Peyer's patch (tissue), 4 donors: Measurements from ENCODE around the gene EXOC4.

Experiments
- POLR2A ChIP-seq, 2 donors: fragments of 450-650 bp; IDR thresholded peaks; one replicate each; pipeline ENCODE4 v1.5.1; 2017; ENCODE audit warnings: antibody characterized with exemption in 2 of 2, mild to moderate bottlenecking in 2 of 2, moderate library complexity in 2 of 2
- TF ChIP-seq, protein P1 (sequence below), 6 experiments: fragments of 450-650 bp in 4 of 6; fragments of 200-600 bp in 2 of 6; sonication (generic) in 1 of 6; IDR thresholded peaks; one replicate each; pipeline ENCODE4 v1.5.1; 2017 to 2019; ENCODE audit warnings: antibody characterized with exemption in 6 of 6, mild to moderate bottlenecking in 3 of 6, moderate library complexity in 1 of 6

DNA sequence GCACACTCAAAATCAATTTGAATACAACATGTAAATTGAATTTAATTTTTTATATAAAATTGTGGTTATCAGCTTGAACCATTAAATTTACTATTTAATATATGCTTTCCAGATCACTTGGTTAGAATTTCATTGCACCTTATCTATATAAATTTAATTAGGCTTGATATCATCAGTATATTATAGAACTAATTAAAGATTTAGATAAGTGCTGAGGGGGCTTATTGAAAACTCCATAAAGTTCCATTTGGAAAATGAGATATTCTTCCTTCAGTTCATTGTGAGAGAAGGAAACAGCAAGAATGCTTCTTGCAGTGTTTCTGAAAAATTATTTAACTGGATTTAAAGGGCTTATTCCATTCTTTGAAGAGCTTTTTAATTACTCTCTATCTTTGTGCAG lies 788.6 kb downstream of the EXOC4 start:
- no peak for TF ChIP-seq POLR2A (IDR thresholded peaks at IDR 0.05)
- TF ChIP-seq, protein P1, sequence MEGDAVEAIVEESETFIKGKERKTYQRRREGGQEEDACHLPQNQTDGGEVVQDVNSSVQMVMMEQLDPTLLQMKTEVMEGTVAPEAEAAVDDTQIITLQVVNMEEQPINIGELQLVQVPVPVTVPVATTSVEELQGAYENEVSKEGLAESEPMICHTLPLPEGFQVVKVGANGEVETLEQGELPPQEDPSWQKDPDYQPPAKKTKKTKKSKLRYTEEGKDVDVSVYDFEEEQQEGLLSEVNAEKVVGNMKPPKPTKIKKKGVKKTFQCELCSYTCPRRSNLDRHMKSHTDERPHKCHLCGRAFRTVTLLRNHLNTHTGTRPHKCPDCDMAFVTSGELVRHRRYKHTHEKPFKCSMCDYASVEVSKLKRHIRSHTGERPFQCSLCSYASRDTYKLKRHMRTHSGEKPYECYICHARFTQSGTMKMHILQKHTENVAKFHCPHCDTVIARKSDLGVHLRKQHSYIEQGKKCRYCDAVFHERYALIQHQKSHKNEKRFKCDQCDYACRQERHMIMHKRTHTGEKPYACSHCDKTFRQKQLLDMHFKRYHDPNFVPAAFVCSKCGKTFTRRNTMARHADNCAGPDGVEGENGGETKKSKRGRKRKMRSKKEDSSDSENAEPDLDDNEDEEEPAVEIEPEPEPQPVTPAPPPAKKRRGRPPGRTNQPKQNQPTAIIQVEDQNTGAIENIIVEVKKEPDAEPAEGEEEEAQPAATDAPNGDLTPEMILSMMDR (IDR thresholded peaks at IDR 0.05) = no peak
